MG63 (cell line): Measurements from ENCODE around the gene SCEL. TPM values are rescaled to one million over a fixed set of nuclear protein-coding genes. Genes with fewer than 3 reads are reported as not detected.

Experiments
- DNase-seq: peaks from one replicate; pipeline ENCODE4 v3.0.0-alpha.2; 2020
- H3K27me3 ChIP-seq: fragments of 250-450 bp; sonication (Bioruptor Pico); 2 replicates; pipeline ENCODE4 v1.5.1; 2020; ENCODE audit warnings: mild to moderate bottlenecking, moderate library complexity
- H3K36me3 ChIP-seq: fragments of 250-450 bp; sonication (Bioruptor Pico); 2 replicates; pipeline ENCODE4 v1.5.1; 2020; ENCODE audit warnings: mild to moderate bottlenecking, moderate library complexity
- H3K4me3 ChIP-seq: fragments of 250-450 bp; sonication (Bioruptor Pico); 2 replicates; pipeline ENCODE4 v1.5.1; 2020; ENCODE audit warnings: mild to moderate bottlenecking, moderate library complexity
- H3K9me3 ChIP-seq: fragments of 250-450 bp; sonication (Bioruptor Pico); 2 replicates; pipeline ENCODE4 v1.5.1; 2020; ENCODE audit warnings: mild to moderate bottlenecking, moderate library complexity
- total RNA-seq: library from RNA; depleted of rRNA; stranded (reverse); fragments of >200 nt; shearing (Covaris generic); gene quantifications from 2 replicates; pipeline ENCODE4 v1.2.3, GENCODE V29; 2014; ENCODE audit warnings: low replicate concordance; rRNA removed

SCEL gene
- not detected in 2 replicates for total RNA-seq

DNA sequence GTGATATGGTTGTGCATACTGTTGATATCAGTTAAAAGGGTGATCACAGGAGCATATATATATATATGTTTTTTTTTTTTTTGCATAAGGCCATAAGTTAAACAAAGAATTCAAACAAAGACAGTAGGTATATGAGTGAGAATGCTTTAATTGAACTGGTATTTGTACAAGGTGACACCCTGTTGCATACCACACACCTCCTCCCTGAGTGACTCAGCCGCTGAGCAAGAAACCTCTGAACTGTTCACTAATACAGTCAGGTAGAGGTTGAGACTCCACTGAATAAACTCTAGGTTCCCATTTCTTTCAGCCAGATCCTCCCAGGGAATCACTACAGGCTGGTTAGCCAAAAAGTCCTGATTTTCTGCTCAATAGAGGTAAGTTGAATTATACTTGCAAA lies at the start of gene SCEL:
TSS of gene SCEL (plus strand) at position 259 of the 400 bp plus-strand sequence. CDS start 20,170 bp downstream, outside the sequence.
- Histone ChIP-seq H3K27me3 (no peaks in the 10 kb centered on the region), H3K36me3 (no peaks in the 10 kb centered on the region), H3K9me3 (no peaks in the 10 kb centered on the region), H3K4me3 (no peak within 1 kb of the TSS)
- no peak for DNase-seq

DNA sequence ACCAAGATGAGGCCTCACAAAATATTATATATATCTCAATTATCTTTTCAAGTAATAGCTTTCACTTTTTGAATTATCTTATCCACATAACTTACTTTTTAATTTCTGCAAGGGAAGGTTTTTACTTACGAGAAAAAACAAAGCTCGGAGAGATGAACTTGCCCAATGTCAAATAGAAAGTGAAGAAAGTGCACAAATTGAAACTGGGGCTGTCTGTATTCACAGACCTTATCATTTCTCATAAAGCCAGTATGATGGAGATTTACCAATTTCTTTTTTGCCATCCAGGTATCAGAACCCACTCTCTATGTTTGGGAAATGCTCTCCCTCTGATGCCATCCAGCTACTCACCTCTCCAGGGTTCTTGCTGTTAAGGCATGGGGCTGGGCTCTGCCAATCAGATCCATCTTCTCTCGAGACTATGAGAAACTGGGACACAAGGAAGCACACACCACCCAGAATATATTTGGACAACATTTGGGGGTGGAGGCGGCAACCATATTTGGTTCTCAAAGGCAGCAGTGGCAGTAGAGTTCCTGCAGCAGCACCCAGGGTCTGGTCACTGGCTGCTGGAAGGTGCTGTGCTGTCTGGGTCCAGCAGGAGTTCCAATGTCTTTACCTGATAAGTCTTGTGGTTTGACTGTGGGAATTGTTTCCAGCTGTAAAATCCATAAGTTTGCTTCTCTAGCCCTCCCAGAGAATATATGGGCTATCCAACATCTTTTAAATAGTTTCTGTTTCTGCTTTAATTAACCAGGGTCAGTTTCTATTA lies 45.8 kb upstream of the SCEL start:
- Histone ChIP-seq H3K36me3 (no peaks in the 10 kb centered on the region), H3K9me3 (no peaks in the 10 kb centered on the region), H3K4me3 (no peak overlapping the region), H3K27me3 (no peaks in the 10 kb centered on the region; the same call in 1 of the 2 replicates)
- DNase-seq: no peak

GRCh38 chr13:77492982-77493381 lies 42.5 kb upstream of the SCEL start:
- no peak overlapping the region for H3K4me3 ChIP-seq
- no peaks in the 10 kb centered on the region for H3K36me3 ChIP-seq
- no peaks in the 10 kb centered on the region; the same call in 1 of the 2 replicates for H3K27me3 ChIP-seq
- H3K9me3 ChIP-seq: no peaks in the 10 kb centered on the region
- no peak for DNase-seq

DNA sequence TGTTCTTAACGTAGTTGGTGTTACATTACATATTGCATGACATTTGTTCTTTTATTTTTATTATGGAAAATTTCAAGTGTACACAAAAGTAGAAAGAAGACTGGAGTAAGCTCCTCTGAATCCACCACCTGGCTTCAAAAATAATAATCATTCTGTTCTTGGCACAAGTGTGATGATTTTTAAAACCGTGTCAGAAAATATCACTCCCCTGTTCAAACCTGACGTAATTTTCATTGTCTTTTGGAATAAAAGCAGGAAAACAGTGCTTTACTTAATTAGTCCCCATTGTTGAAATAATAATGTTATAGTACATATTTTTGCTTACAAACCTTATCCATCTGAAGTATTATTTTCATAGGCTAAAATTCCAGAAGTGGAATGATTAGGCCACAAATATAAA lies 41.3 kb upstream of the SCEL start:
- no peak for DNase-seq
- Histone ChIP-seq H3K9me3 (no peaks in the 10 kb centered on the region), H3K36me3 (no peaks in the 10 kb centered on the region), H3K27me3 (no peaks in the 10 kb centered on the region; the same call in 1 of the 2 replicates), H3K4me3 (no peak overlapping the region)

GRCh38 chr13:77497350-77497749 lies 38.2 kb upstream of the SCEL start:
- no peak for DNase-seq
- Histone ChIP-seq H3K4me3 (no peak overlapping the region), H3K36me3 (no peaks in the 10 kb centered on the region), H3K27me3 (0 out of 2 replicates have a peak, but pooled peaks cover under 1% of the 10 kb centered on the region), H3K9me3 (no peaks in the 10 kb centered on the region)

- no peaks in the 10 kb centered on the region for H3K9me3 ChIP-seq
- no peak for DNase-seq
- 0 out of 2 replicates have a peak, but pooled peaks cover 2% of the 10 kb centered on the region for H3K27me3 ChIP-seq
- H3K36me3 ChIP-seq: no peaks in the 10 kb centered on the region
- H3K4me3 ChIP-seq: no peak overlapping the region
Measured at GRCh38 chr13:77497835-77498234, 37.7 kb upstream of the SCEL start.

DNA sequence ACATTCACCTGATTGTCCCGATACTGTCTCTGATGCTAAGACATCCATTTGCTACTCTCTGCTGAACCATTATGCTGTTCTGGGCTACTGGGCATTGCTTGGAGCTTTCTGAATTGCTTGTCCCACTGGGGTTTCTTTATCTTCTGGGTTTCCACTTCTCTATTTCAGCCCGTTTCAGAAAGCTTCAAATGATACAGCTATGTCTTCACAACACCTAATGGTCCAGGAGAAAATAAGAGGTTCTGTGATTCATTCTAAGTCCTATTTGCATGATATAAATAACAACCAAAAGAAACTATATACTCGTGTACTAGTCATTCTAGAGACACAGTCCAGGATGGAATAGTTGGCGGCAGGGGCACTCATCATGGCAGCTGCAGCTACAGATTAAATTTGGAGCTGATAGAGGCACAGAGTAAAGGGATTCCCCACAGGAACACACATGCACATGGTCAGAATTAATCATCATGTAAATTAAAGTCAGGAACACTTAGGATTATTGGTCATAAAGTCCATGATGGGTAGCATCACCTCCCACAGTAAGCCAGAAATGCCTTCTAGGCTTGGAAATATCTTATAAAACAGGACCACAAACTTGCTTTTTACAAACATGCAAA lies 33.3 kb upstream of the SCEL start:
- no peak overlapping the region for H3K4me3 ChIP-seq

DNA sequence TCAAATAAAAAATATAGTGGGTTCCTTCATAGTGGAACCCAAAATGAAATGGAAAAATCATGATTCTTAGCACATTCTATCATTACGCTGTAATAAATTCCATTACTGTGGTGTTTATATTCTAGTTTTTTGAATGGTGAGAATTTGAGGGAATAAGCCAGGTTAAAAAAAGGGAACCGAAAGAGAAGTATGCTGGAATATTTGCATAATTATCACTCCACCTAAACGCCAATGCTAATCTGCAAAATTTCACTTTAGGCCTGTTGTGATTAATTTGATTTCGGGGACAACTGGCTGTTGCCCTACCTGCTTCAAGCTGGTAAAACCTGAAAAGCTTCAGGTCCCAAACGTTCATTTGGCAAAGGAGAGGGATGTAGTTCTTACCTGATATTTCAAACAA lies 32.1 kb upstream of the SCEL start:
- no peak overlapping the region for H3K4me3 ChIP-seq
- no peak for DNase-seq
- no peaks in the 10 kb centered on the region for H3K9me3 ChIP-seq
- H3K36me3 ChIP-seq: no peaks in the 10 kb centered on the region
- 0 out of 2 replicates have a peak, but pooled peaks cover 2% of the 10 kb centered on the region for H3K27me3 ChIP-seq

More for the DNA sequence above, 33.3 kb upstream of the SCEL start:
- H3K36me3 ChIP-seq: no peaks in the 10 kb centered on the region
- H3K27me3 ChIP-seq: 0 out of 2 replicates have a peak, but pooled peaks cover 2% of the 10 kb centered on the region
- DNase-seq: no peak
- H3K9me3 ChIP-seq: no peaks in the 10 kb centered on the region

- H3K36me3 ChIP-seq: no peaks in the 10 kb centered on the region
- H3K9me3 ChIP-seq: no peaks in the 10 kb centered on the region
- H3K27me3 ChIP-seq: 0 out of 2 replicates have a peak, but pooled peaks cover 2% of the 10 kb centered on the region
- H3K4me3 ChIP-seq: no peak overlapping the region
- no peak for DNase-seq
Measured at GRCh38 chr13:77506874-77507273, 28.6 kb upstream of the SCEL start.

DNA sequence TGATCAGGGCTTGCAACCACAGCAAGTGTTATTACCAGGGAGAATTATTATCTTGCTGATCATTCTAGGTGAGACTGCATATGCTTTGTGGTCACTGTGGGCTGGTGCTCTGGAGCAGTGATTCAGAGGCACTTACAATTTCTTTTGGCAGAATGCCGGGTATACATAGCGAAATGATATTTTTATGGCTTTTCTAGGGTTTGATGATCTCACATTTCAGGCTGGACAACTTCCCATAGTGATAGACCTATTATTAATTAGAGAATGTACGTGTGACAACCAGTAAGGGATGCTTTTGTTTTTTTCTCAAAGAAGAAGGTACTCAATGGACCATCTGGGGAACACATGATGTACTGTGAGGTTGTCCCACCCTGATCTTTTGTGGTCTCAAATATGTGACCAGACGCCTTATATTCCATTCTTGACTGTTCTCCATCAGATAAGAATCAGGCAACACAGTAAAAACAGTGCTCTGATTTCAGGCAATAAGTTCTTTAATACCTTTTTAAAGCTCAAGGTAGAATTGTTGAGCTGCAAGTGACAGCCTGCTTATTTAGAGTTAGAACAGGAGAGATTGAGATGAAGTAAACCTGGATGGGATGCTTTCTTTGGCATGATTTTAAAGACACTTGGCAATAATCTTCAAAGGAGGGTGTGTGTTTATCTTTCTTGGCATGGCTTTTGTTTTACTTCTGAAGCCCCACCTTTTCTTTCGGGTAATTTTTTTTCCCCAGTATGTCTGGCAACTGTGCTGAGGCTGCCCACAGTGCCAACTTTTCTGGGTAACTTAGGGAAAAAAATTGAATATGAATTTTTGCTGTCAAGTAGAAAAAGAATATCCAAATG lies 27.4 kb upstream of the SCEL start:
- H3K27me3 ChIP-seq: no peaks in the 10 kb centered on the region
- DNase-seq: peak; percentile 56
- H3K4me3 ChIP-seq: no peak overlapping the region
- H3K9me3 ChIP-seq: no peaks in the 10 kb centered on the region
- H3K36me3 ChIP-seq: no peaks in the 10 kb centered on the region

GRCh38 chr13:77508959-77509620 lies 26.4 kb upstream of the SCEL start:
- no peak for DNase-seq

DNA sequence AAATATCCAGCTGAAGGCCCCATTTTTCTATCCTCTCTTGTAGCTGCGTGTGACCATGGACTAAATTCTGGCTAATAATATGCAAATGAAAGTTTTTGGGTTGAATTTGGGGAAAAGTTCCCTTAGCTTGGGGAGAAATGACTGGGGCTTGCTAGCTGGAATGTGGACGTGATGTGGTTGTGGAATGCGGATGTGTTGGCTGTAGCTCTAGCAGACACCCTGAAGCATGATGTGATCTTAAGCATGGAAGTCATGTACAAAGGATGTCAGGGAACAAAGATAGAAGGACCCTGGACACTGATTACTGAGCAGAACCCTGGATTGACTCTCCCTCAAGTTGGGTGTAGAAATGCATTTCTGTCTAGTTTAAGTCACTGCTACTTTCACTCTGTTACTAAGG lies 25.4 kb upstream of the SCEL start:
- Histone ChIP-seq H3K36me3 (no peaks in the 10 kb centered on the region), H3K9me3 (no peaks in the 10 kb centered on the region), H3K27me3 (no peaks in the 10 kb centered on the region), H3K4me3 (no peak overlapping the region)
- DNase-seq: no peak

More at GRCh38 chr13:77508959-77509620, 26.4 kb upstream of the SCEL start:
- Histone ChIP-seq H3K36me3 (no peaks in the 10 kb centered on the region), H3K4me3 (no peak overlapping the region), H3K9me3 (no peaks in the 10 kb centered on the region), H3K27me3 (no peaks in the 10 kb centered on the region)

GRCh38 chr13:77511552-77511951 lies 24.0 kb upstream of the SCEL start:
- Histone ChIP-seq H3K36me3 (no peaks in the 10 kb centered on the region), H3K27me3 (no peaks in the 10 kb centered on the region), H3K4me3 (no peak overlapping the region), H3K9me3 (no peaks in the 10 kb centered on the region)
- DNase-seq: peak; percentile 14

GRCh38 chr13:77513719-77514335 lies 21.7 kb upstream of the SCEL start:
- DNase-seq: no peak
- no peaks in the 10 kb centered on the region for H3K36me3 ChIP-seq
- H3K9me3 ChIP-seq: no peaks in the 10 kb centered on the region
- H3K4me3 ChIP-seq: no peak overlapping the region
- H3K27me3 ChIP-seq: no peaks in the 10 kb centered on the region

- Histone ChIP-seq H3K9me3 (no peaks in the 10 kb centered on the region), H3K4me3 (no peak overlapping the region), H3K27me3 (no peaks in the 10 kb centered on the region), H3K36me3 (no peaks in the 10 kb centered on the region)
- no peak for DNase-seq
Measured at GRCh38 chr13:77514336-77514726, 21.2 kb upstream of the SCEL start.

GRCh38 chr13:77515785-77516184 lies 19.7 kb upstream of the SCEL start:
- Histone ChIP-seq H3K36me3 (no peaks in the 10 kb centered on the region), H3K27me3 (no peaks in the 10 kb centered on the region)
- DNase-seq: no peak

More at GRCh38 chr13:77515785-77516184, 19.7 kb upstream of the SCEL start:
- Histone ChIP-seq H3K4me3 (no peak overlapping the region), H3K9me3 (no peaks in the 10 kb centered on the region)
